GM19043 (cell line): ENCODE measurements around the gene ENKUR.
"Not testable (repeated sequence)": the region's sequence is repeated elsewhere in the genome, so short reads cannot be mapped to it uniquely, and the experiment has no call there.

Experiments used
- ATAC-seq: cut with Tn5 transposase; IDR thresholded peaks from one replicate; pipeline ENCODE4 v1.9.1; 2021; ENCODE audit warnings: low read depth; ENCODE audit not compliant: unreplicated experiment

The ENKUR gene

DNA sequence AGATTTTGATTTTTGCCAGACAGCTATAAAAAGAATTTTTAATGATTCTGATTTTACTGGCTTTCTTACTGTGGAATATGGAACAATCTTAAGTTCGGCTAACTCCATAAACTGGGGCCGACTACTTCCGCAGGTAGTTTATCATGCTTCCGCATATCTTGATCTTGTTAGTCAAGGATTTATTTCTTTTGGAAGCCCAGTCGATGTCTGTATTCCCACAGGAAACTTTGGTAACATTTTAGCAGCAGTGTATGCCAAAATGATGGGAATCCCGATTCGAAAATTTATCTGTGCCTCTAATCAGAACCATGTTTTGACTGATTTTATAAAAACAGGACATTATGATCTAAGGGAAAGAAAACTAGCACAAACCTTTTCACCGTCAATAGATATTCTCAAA lies 8.6 kb upstream of the ENKUR start:
- ATAC-seq = no peak

GRCh38 chr10:25023278-25023677 lies 7.3 kb upstream of the ENKUR start:
- ATAC-seq = no peak

GRCh38 chr10:25018703-25019102 lies 2.7 kb upstream of the ENKUR start:
- ATAC-seq = no peak

- no peak for ATAC-seq
Measured at GRCh38 chr10:25017661-25018060, 1.7 kb upstream of the ENKUR start.

DNA sequence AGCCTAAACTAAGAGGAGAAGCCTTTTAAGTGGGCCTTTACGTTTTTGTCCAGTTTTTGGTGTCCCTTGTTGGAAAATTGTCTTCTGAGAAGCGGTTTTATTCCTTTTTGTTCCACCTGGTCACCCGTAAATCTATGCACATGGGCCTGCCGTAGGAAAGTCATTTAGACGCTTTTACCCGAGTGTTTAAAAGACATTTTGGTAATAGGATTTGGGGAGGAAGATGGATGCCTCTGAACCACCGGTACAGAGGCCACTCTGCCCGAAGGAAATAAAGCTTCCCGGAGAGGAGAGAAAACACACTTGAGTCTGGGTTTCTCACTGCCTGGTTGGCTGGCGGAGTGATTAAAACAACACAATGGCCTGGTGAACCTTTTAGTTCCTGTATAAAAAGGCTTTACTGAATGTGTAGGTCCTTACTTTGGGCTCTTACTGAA lies 1.2 kb upstream of the ENKUR start:
- ATAC-seq = no peak

GRCh38 chr10:25016376-25017153 lies 607 bp upstream of the ENKUR start, which contains the start of gene THNSL1:
THNSL1 (plus strand) TSS chr10:25016612; CDS start chr10:25023224, 6,612 bp downstream.
- ATAC-seq = peak; percentile 98

DNA sequence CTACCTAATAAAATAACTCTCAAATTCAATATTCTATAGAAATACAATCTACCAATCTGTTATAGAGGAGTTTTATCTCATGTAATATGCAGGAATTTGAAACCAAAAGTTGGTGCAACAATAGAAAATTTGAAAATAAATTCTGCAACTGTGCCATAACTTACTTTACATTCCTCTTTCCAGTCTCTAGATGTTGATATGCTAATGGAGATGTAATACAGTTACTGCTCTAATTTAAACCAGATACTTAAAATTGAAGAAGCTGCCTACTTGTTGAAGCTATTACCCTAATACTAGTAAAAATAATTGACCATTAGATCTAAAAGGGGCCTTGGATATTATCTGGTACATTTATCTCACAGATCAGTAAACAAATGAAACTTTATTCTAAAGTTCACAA lies 1.4 kb downstream of the ENKUR start:
- ATAC-seq = no peak

- not testable (repeated sequence) for ATAC-seq
Measured at GRCh38 chr10:25011591-25011990, 4.4 kb downstream of the ENKUR start.

- ATAC-seq = no peak
Measured at GRCh38 chr10:24998044-24998443, 17.9 kb downstream of the ENKUR start.

- ATAC-seq = no peak
Measured at GRCh38 chr10:24995072-24995471, 20.9 kb downstream of the ENKUR start.

DNA sequence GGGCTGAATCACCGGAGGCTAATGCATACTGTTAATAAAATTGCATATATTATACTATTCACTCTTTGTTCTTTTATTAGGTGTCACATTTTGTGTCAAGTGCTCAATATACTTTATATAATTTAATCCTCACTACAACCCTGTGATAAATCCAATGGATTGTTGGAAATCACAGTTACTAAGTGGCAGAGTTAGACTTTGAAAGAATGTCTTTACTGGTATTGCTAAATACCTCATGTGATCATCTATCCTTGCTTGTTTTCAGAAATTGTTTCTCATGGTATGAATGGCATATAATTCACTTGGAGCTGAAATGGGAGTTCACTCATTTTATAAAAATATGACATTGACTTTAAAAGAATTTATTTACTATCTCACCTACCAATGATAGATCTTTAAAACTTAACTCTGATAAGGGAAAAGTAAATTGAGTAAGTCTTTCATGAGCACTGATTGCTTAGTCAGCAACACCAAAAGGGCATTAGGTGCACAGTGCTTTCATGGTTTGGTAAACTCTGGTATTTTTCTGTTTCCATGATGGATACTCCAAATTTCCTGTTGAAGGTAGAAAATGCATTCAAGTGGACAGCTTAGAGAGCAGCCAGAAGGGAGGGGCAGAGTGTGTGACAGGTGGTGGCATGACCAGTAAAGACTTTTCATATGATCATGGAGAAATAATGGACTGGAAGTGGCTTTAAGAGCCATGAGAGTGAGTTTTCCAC lies 22.6 kb downstream of the ENKUR start:
- no peak for ATAC-seq

- ATAC-seq = no peak
Measured at GRCh38 chr10:24992512-24993133, 23.3 kb downstream of the ENKUR start.

GRCh38 chr10:24991298-24991697 lies 24.7 kb downstream of the ENKUR start:
- no peak for ATAC-seq

- no peak for ATAC-seq
Measured at GRCh38 chr10:24989867-24990266, 26.1 kb downstream of the ENKUR start.

GRCh38 chr10:24988831-24989640 lies 26.9 kb downstream of the ENKUR start:
- no peak for ATAC-seq

- ATAC-seq = no peak
Measured at GRCh38 chr10:24984906-24985305, 31.1 kb downstream of the ENKUR start.

DNA sequence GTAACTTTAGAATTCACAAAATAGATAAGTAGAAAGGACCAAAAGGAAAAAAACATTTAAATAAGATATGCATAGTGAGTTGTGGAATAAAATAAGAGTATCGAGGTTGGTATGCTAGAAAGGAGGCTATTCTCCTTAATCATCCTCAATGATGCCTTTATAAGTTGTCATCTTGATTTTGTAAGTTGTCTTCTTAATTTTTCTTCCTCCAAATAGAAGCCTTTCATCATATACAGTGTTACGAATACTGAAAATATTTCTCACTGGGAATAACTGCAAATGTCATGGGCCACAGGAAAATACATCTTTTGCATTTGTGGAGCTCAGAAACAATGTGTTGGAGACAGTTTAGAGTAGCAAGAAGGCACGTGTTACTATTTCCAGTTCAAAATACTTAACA lies 32.0 kb downstream of the ENKUR start:
- ATAC-seq = no peak

GRCh38 chr10:24983130-24983529 lies 32.8 kb downstream of the ENKUR start:
- no peak for ATAC-seq

DNA sequence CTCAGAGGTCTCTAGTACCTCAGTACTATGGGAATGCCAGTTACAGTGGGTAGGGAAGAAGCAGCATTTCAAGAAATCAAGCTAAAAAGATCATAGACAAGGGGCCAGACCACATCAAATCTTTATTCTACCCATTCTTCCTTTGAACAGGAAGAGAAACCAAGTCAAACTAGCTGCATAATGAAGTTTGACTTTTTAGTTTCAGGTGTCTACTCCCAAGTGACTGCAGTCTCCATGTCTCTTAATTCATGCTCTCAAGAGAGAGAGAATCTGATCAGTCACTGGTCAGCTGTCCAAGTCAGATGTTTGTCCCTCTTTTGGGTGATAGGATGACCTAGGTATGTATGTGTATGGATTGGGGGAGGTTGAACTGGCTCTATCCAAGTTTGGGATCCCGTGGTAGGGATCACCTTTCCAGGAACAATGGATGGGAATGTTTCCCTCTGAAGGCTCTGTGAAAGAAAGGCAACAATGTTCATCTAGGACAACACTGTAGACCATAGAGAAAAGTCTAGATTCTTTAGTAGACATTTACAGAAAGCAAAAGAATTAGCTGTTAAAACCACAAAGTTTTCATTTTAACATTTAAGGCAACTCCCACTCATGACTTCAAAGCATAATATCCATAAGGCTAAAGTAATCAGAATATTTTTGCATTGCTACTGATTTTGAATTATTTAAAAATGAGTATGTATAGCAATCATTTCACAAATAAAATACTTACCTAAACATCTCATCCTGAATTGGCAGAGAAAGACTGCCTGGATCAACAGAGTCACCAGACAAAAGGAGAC lies 33.4 kb downstream of the ENKUR start:
- ATAC-seq = no peak

DNA sequence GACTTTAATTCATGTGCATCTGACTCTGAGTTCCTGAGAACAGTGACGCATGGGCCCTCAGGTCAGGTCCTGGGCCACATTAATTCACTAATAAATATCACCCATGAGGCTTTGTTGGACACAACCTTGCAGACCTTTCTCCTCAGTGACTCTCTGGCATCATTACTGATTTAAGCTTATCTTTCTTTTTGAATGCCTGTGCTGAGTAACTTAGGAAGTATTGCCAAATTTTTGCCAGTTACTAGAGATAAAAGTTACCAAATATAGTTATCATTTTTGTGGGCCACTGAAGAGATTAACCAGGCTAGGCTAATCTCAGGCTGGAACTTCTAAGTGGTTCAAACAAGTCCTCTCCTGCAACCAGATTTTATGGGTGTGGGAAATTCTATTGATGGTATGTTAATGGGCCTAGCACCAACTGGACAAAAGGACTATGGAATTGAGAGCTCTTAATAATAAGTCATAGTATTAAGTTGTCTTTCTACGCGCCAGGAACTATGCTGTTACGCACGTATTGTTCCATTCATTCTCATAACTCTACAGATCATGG lies 34.7 kb downstream of the ENKUR start:
- ATAC-seq = no peak
